ENCODE results near the gene LRRC15.

Gene LRRC15

DNA sequence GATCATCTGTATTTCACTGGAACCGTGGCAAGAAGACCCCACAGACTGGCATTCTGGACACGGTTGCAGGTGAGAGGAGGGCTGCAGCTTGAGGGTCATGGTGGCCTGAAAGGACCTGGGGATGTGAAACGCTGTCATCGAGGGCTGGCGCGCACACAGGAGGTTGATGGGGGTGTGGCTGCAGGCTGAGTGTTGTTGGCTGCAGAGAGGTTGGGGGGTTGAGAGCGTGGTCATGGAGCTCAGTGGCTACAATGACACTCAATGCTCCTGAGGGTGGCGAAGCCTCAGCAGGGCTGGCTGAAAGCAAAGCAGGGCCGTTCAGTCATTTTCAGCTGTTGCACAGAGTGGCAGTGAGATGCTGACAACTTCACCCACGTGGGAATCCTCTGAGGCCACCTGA lies 39.4 kb downstream of the LRRC15 start:
- Histone ChIP-seq H3F3A (ENCODE audit: control insufficient read depth, insufficient read depth) (peaks cover 13% of the 10 kb centered on the region), H3K4me1 (ENCODE audit: control insufficient read depth, low read length) (peaks cover 5% of the 10 kb centered on the region; the same call in 1 of the 2 replicates), H3K9me3 (ENCODE audit: control insufficient read depth, insufficient read depth, low read length) (peaks cover 25% of the 10 kb centered on the region), H3K4me2 (ENCODE audit: low read length) (no peak overlapping the region), H3K4me3 (ENCODE audit: low read length) (no peak overlapping the region), H4K20me1 (ENCODE audit: control insufficient read depth, insufficient read depth, low read depth, low read length) (no peaks in the 10 kb centered on the region), H3K36me3 (ENCODE audit: control insufficient read depth, low read length) (no peaks in the 10 kb centered on the region), H3K27ac (ENCODE audit: low read depth, low read length) (no peak overlapping the region), H3K9me2 (replicated peaks; ENCODE audit: control insufficient read depth, low read length) (no peaks in the 10 kb centered on the region), H3K27me3 (ENCODE audit: control insufficient read depth, low read length) (peaks cover 26% of the 10 kb centered on the region), H3K79me2 (ENCODE audit: control insufficient read depth, low read length) (no peaks in the 10 kb centered on the region)
- TF ChIP-seq, protein P1, sequence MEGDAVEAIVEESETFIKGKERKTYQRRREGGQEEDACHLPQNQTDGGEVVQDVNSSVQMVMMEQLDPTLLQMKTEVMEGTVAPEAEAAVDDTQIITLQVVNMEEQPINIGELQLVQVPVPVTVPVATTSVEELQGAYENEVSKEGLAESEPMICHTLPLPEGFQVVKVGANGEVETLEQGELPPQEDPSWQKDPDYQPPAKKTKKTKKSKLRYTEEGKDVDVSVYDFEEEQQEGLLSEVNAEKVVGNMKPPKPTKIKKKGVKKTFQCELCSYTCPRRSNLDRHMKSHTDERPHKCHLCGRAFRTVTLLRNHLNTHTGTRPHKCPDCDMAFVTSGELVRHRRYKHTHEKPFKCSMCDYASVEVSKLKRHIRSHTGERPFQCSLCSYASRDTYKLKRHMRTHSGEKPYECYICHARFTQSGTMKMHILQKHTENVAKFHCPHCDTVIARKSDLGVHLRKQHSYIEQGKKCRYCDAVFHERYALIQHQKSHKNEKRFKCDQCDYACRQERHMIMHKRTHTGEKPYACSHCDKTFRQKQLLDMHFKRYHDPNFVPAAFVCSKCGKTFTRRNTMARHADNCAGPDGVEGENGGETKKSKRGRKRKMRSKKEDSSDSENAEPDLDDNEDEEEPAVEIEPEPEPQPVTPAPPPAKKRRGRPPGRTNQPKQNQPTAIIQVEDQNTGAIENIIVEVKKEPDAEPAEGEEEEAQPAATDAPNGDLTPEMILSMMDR (IDR thresholded peaks at IDR 0.05; ENCODE audit: low read depth, low read length, poor library complexity, severe bottlenecking) = no peak
- no peak for TF ChIP-seq EZH2phosphoT487 (IDR thresholded peaks at IDR 0.05; ENCODE audit: borderline replicate concordance, low read length)

DNA sequence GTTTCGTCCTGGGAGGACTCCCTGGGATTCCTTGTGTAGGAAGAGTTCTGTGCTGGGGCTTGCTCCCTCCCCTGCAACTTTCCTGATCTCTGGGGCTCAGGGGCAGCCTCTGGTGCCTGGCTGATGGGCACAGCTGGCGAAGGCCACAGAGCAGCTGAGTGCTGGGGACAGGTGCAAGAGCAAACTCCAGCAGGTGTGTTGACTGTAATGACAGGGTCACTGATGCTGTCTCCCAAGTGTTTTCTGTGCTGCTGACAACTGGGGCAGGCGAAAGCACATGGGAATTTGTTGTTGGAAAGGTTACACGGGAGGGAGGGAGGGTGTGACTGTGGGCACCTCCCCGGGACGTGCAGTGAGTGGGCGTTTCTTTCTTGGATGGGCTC lies 40.0 kb downstream of the LRRC15 start:
- Histone ChIP-seq H3K4me3 (ENCODE audit: low read length) (no peak overlapping the region), H3F3A (ENCODE audit: control insufficient read depth, insufficient read depth) (peaks cover 17% of the 10 kb centered on the region), H4K20me1 (ENCODE audit: control insufficient read depth, insufficient read depth, low read depth, low read length) (no peaks in the 10 kb centered on the region), H3K36me3 (ENCODE audit: control insufficient read depth, low read length) (no peaks in the 10 kb centered on the region), H3K27ac (ENCODE audit: low read depth, low read length) (no peak overlapping the region), H3K79me2 (ENCODE audit: control insufficient read depth, low read length) (no peaks in the 10 kb centered on the region), H3K9me2 (replicated peaks; ENCODE audit: control insufficient read depth, low read length) (no peaks in the 10 kb centered on the region), H3K27me3 (ENCODE audit: control insufficient read depth, low read length) (peaks cover 26% of the 10 kb centered on the region), H3K4me2 (ENCODE audit: low read length) (no peak overlapping the region), H3K9me3 (ENCODE audit: control insufficient read depth, insufficient read depth, low read length) (peaks cover 31% of the 10 kb centered on the region), H3K4me1 (ENCODE audit: control insufficient read depth, low read length) (peaks cover 5% of the 10 kb centered on the region; the same call in 1 of the 2 replicates)
- TF ChIP-seq EZH2phosphoT487 (IDR thresholded peaks at IDR 0.05; ENCODE audit: borderline replicate concordance, low read length) = no peak
- TF ChIP-seq, protein P1 (IDR thresholded peaks at IDR 0.05; ENCODE audit: low read depth, low read length, poor library complexity, severe bottlenecking) = no peak

DNA sequence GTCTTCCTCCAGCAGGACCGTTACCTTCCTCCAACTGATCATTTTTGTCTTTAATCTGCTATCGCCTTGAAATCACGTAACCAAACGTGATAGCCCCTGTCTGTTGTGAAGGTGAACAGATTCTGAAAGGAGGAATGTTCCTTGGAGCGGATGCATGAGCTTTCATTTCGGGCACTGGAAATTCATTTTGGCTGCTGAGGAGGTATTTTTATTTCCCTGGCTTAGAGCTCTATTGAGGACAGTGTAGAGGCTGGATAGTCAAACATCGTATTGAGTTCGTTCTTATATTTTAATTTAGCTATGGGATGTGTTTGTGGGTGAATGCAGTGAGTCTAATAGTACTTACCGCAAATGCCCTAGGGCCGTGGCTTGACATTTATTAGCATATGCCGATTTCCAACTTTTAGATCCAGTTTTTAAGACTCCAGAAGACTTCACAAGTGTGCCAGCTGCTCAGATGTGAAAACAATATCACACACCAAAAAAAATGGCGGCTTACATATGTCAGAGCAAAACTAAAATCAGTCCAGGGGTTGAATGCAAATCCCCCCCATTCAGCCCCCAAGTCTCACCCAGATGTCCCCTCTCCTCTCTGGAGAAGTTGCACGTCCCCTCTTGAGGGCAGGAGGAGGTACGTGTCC lies 40.5 kb downstream of the LRRC15 start:
- no peaks in the 10 kb centered on the region for H3K36me3 ChIP-seq (ENCODE audit: control insufficient read depth, low read length)
- H3K27ac ChIP-seq (ENCODE audit: low read depth, low read length) = no peak overlapping the region
- H3K27me3 ChIP-seq (ENCODE audit: control insufficient read depth, low read length) = peaks cover 26% of the 10 kb centered on the region
- no peaks in the 10 kb centered on the region for H4K20me1 ChIP-seq (ENCODE audit: control insufficient read depth, insufficient read depth, low read depth, low read length)
- peaks cover 5% of the 10 kb centered on the region; the same call in 1 of the 2 replicates for H3K4me1 ChIP-seq (ENCODE audit: control insufficient read depth, low read length)
- no peak overlapping the region for H3K4me3 ChIP-seq (ENCODE audit: low read length)
- no peaks in the 10 kb centered on the region for H3K9me2 ChIP-seq (replicated peaks; ENCODE audit: control insufficient read depth, low read length)
- peaks cover 34% of the 10 kb centered on the region for H3K9me3 ChIP-seq (ENCODE audit: control insufficient read depth, insufficient read depth, low read length)
- no peak overlapping the region for H3K4me2 ChIP-seq (ENCODE audit: low read length)
- TF ChIP-seq EZH2phosphoT487 (IDR thresholded peaks at IDR 0.05; ENCODE audit: borderline replicate concordance, low read length) = no peak
- TF ChIP-seq, protein P1 (IDR thresholded peaks at IDR 0.05; ENCODE audit: low read depth, low read length, poor library complexity, severe bottlenecking) = no peak
- H3F3A ChIP-seq (ENCODE audit: control insufficient read depth, insufficient read depth) = peaks cover 17% of the 10 kb centered on the region
- H3K79me2 ChIP-seq (ENCODE audit: control insufficient read depth, low read length) = no peaks in the 10 kb centered on the region

Data from DOHH2 (cell line).